DMS53 (cell line): ENCODE data around the gene STUM.
"Not testable (repeated sequence)": the region's sequence is repeated elsewhere in the genome, so short reads cannot be mapped to it uniquely, and the experiment has no call there.

ENCODE experiments used
- DNase-seq: peaks from one replicate; lab custom pipeline; 2025; lab: John Stamatoyannopoulos, UW

Gene STUM

GRCh38 chr1:226627050-226627755 lies 78.6 kb downstream of the STUM start:
- peak; percentile 46 for DNase-seq

- DNase-seq = no peak
Observed at GRCh38 chr1:226627924-226628611, 79.5 kb downstream of the STUM start.

- DNase-seq = peak; percentile 15
Observed at GRCh38 chr1:226628612-226629155, 80.1 kb downstream of the STUM start.

GRCh38 chr1:226629210-226629895 lies 80.8 kb downstream of the STUM start:
- DNase-seq = no peak

- DNase-seq = no peak
Observed at GRCh38 chr1:226629896-226630550, 81.5 kb downstream of the STUM start.

- no peak for DNase-seq
Observed at GRCh38 chr1:226630592-226630991, 82.0 kb downstream of the STUM start.

- no peak for DNase-seq
Observed at GRCh38 chr1:226631229-226632000, 82.9 kb downstream of the STUM start.

GRCh38 chr1:226632169-226632879 lies 83.8 kb downstream of the STUM start:
- no peak for DNase-seq

GRCh38 chr1:226632922-226633351 lies 84.4 kb downstream of the STUM start:
- DNase-seq = no peak

GRCh38 chr1:226633541-226634165 lies 85.1 kb downstream of the STUM start:
- DNase-seq = no peak

- peak; percentile 77 for DNase-seq
Observed at GRCh38 chr1:226634166-226634588, 85.6 kb downstream of the STUM start.

- DNase-seq = no peak
Observed at GRCh38 chr1:226634611-226635246, 86.2 kb downstream of the STUM start.

- DNase-seq = no peak
Observed at GRCh38 chr1:226635456-226635941, 86.9 kb downstream of the STUM start.

- DNase-seq = no peak
Observed at GRCh38 chr1:226636847-226637096, 88.2 kb downstream of the STUM start.

GRCh38 chr1:226637147-226637935 lies 88.8 kb downstream of the STUM start:
- DNase-seq = no peak

- DNase-seq = no peak
Observed at GRCh38 chr1:226638001-226638601, 89.5 kb downstream of the STUM start.

GRCh38 chr1:226638608-226639007 lies 90.0 kb downstream of the STUM start:
- no peak for DNase-seq

GRCh38 chr1:226639206-226639605 lies 90.6 kb downstream of the STUM start:
- not testable (repeated sequence) for DNase-seq

GRCh38 chr1:226639631-226640061 lies 91.1 kb downstream of the STUM start:
- DNase-seq = no peak
